ENCODE measurements around the gene FASN. TPM values are rescaled to one million over a fixed set of nuclear protein-coding genes. Genes with fewer than 3 reads are reported as not detected.
A peak's percentile ranks its signal among the peaks of the same experiment; 100 is the strongest.
"Not testable (repeated sequence)": the region's sequence is repeated elsewhere in the genome, so short reads cannot be mapped to it uniquely, and the experiment has no call there.

FASN gene
- total RNA-seq, 6 donors from 2014 or later: 191 to 805 (median 577) TPM

DNA sequence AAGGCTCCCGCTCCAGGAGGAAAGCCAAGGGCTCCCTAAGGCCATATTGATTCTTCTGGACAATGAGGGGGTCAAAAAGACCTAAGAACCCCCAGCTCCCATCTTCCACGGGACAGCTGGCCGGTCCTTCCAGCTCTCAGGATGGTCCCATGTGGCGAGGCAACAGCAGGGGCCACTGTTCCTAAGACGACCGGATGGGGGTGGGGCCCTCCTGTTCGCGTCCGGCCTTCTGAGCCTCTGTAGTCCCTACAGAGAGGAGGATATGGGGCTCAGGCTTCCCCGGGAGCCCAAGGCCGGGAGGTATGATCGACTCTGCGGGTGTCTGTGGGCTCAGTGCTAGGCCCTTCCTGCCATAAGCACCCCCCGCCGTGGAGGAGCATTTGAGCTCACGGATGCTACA is 54.5 kb downstream of the FASN start:
- H3K27ac ChIP-seq: no peak overlapping the region
- peaks cover 0 to 1% (median 0%) of the 10 kb centered on the region in 4 donors for H3K4me1 ChIP-seq
- 75 to 89% methylated on average over 6 to 10 of the region's 16 CpGs for WGBS, 2 donors
- H3K9me3 ChIP-seq: no peaks in the 10 kb centered on the region
- peaks cover 0 to 18% (median 7%) of the 10 kb centered on the region in 4 donors for H3K36me3 ChIP-seq
- no peak for ATAC-seq (ENCODE audit: low FRiP score in 2 of 2)
- no peaks in the 10 kb centered on the region for H3K27me3 ChIP-seq
- no peak for TF ChIP-seq POLR2AphosphoS5 (IDR thresholded peaks at IDR 0.05)
- TF ChIP-seq EP300 (IDR thresholded peaks at IDR 0.05): no peak
- TF ChIP-seq, protein P1, sequence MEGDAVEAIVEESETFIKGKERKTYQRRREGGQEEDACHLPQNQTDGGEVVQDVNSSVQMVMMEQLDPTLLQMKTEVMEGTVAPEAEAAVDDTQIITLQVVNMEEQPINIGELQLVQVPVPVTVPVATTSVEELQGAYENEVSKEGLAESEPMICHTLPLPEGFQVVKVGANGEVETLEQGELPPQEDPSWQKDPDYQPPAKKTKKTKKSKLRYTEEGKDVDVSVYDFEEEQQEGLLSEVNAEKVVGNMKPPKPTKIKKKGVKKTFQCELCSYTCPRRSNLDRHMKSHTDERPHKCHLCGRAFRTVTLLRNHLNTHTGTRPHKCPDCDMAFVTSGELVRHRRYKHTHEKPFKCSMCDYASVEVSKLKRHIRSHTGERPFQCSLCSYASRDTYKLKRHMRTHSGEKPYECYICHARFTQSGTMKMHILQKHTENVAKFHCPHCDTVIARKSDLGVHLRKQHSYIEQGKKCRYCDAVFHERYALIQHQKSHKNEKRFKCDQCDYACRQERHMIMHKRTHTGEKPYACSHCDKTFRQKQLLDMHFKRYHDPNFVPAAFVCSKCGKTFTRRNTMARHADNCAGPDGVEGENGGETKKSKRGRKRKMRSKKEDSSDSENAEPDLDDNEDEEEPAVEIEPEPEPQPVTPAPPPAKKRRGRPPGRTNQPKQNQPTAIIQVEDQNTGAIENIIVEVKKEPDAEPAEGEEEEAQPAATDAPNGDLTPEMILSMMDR (IDR thresholded peaks at IDR 0.05): no peak
- no peak overlapping the region for H3K4me3 ChIP-seq
- DNase-seq: peak in 1 of 2 donors; percentile 35

DNA sequence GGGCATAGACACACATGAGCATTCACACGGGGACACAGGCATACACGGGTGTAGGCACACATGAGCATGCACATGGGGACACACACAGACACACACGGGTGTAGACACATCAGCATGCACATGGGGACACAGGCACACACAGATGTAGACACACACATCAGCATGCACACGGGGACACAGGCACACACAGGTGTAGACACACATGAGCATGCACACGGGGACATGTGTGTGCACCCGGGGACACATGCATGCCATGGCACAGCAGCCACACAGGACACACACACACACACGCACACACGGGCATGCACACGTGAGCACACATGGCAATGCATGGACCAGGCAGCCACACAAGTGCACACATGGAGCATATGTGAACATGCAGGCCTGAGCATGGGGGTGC is 55.4 kb downstream of the FASN start:
- no peaks in the 10 kb centered on the region for H3K27me3 ChIP-seq
- no peak for ATAC-seq (ENCODE audit: low FRiP score in 2 of 2)
- H3K36me3 ChIP-seq: peaks cover 0 to 10% (median 3%) of the 10 kb centered on the region in 4 donors
- H3K4me3 ChIP-seq: no peak overlapping the region
- peaks cover 0 to 9% (median 5%) of the 10 kb centered on the region in 4 donors for H3K4me1 ChIP-seq
- DNase-seq: peak in 1 of 2 donors; percentile 27
- 62 to 95% methylated on average over 2 to 9 of the region's 9 CpGs for WGBS, 2 donors
- H3K9me3 ChIP-seq: no peaks in the 10 kb centered on the region
- H3K27ac ChIP-seq: no peak overlapping the region
- TF ChIP-seq, protein P1 (IDR thresholded peaks at IDR 0.05): no peak
- no peak for TF ChIP-seq EP300 (IDR thresholded peaks at IDR 0.05)
- no peak for TF ChIP-seq POLR2AphosphoS5 (IDR thresholded peaks at IDR 0.05)
- no peak for TF ChIP-seq POLR2A (IDR thresholded peaks at IDR 0.05)

DNA sequence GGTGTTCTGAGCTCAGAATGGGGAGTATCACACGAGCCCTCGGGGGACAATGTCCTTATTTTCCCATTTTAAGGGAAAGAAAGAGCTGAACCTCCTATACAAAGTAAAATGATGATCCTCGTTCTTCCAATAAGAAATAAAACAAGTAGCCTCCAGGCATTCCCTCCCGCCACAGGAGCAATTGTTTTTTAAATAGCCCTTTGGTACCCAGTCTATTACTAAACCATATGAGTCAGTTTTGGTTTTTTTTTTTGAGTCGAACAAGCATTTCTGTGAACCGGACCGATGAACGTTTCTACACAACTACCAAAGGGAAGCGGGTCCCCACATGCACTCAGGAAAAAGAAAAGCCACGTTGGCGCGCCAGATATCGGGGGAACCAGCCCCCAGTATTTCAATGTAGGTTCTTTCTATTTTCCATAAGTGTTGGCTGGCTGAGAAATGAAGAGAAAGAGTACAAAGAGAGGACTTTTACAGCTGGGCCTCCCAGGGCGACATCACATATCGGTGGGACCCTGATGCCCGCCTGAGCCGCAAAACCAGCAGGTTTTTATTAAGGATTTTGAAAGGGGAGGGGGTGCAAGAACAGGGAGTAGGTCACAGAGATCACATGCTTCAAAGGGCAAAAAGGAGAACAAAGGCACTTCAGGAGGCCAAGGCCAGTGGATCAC is 56.8 kb downstream of the FASN start:
- WGBS, 2 donors: 86% methylated on average over 17 of the region's 17 CpGs
- H3K27me3 ChIP-seq: no peaks in the 10 kb centered on the region
- no peak overlapping the region for H3K4me3 ChIP-seq
- H3K4me1 ChIP-seq: peaks cover 6 to 18% (median 13%) of the 10 kb centered on the region in 4 donors
- no peak for ATAC-seq (ENCODE audit: low FRiP score in 2 of 2)
- H3K27ac ChIP-seq: no peak overlapping the region
- H3K36me3 ChIP-seq: no peaks in the 10 kb centered on the region
- DNase-seq: peak in 1 of 2 donors; percentile 2
- H3K9me3 ChIP-seq: no peaks in the 10 kb centered on the region
- TF ChIP-seq, protein P1 (IDR thresholded peaks at IDR 0.05): no peak
- TF ChIP-seq EP300 (IDR thresholded peaks at IDR 0.05) (no peak), POLR2A (IDR thresholded peaks at IDR 0.05) (no peak), POLR2AphosphoS5 (IDR thresholded peaks at IDR 0.05) (no peak)

DNA sequence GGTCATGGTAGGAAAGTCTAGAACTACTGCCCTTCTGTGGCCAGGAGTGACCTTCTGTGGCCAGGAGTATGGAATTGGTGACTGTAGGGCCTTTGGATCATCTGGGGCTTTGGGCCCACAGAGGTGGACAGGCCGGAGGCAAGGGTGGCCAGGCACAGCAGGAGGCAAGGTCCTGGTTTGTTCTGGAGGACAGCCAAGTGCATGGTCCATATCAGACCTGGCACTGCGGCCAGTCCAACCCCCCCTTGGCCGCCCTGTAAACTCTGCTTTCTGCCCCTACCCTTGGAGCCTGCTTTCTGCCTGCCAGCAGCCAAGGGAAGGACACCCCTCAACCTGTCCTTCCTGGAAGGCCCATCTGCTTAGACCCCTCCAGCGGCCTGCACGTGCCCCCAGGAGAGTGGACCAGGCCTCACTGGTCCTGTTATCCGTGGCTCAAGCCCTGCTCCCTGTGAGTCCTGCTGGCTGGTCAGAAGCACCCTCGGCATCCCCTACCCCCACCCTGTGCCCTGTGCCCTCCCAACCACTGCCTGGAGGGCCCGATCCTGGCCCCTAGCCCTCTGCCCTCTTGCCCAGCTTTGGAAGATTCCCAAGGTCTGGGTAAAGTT is 58.2 kb downstream of the FASN start:
- WGBS, 2 donors: 96 to 97% methylated on average over 5 to 8 of the region's 8 CpGs
- ATAC-seq (ENCODE audit: low FRiP score in 2 of 2) (no peak), DNase-seq (peak in 1 of 2 donors; percentile 36)
- peaks cover 14 to 26% (median 19%) of the 10 kb centered on the region in 4 donors for H3K4me1 ChIP-seq
- TF ChIP-seq POLR2A (IDR thresholded peaks at IDR 0.05) (no peak), EP300 (IDR thresholded peaks at IDR 0.05) (no peak), POLR2AphosphoS5 (IDR thresholded peaks at IDR 0.05) (no peak)
- TF ChIP-seq, protein P1 (IDR thresholded peaks at IDR 0.05): no peak
- H3K9me3 ChIP-seq: no peaks in the 10 kb centered on the region
- H3K27me3 ChIP-seq: no peaks in the 10 kb centered on the region
- H3K36me3 ChIP-seq: peaks cover 0 to 13% (median 0%) of the 10 kb centered on the region in 4 donors
- H3K4me3 ChIP-seq: no peak overlapping the region
- H3K27ac ChIP-seq: no peak overlapping the region

DNA sequence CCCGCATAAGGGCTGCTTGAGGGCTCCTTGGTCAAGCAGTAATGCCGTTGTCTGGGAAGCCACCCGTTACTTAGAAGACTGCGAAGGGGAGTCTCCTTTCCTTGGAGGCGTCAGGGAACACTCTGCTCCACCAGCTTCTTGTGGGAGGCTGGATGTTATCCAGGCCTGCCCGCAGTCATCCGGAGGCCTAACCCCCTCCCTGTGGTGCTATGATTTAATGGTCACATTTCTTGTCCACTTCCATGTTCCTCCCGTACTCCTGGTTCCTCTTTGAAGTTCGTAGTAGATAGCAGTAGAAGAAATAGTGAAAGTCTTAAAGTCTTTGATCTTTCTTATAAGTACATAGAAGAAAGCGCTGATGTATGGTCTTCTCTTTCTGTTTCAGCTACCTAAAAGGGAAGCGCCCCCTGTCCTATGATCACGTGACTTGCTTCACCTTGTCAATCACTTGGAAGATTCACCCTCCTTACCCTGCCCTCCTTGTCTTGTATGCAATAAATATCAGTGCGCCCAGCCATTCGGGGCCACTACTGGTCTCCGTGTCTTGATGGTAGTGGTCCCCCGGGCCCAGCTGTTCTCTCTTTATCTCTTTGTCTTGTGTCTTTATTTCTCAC is 59.1 kb downstream of the FASN start:
- Histone ChIP-seq H3K36me3 (peaks cover 0 to 13% (median 0%) of the 10 kb centered on the region in 4 donors), H3K4me1 (peaks cover 14 to 26% (median 19%) of the 10 kb centered on the region in 4 donors)
- not testable (repeated sequence) for DNase-seq; H3K27ac ChIP-seq; H3K27me3 ChIP-seq; H3K4me3 ChIP-seq; ATAC-seq (ENCODE audit: low FRiP score in 2 of 2); H3K9me3 ChIP-seq
- WGBS, 2 donors: 79 to 86% methylated on average over 16 of the region's 16 CpGs
